H9 (cell line): Measurements from ENCODE around the gene SMC1B. TPM values are rescaled to one million over a fixed set of nuclear protein-coding genes. Genes with fewer than 3 reads are reported as not detected.

Experiments used
- DNase-seq: peaks from one replicate; pipeline ENCODE4 v3.0.0-alpha.2; 2017
- H2AFZ ChIP-seq: one replicate; pipeline ENCODE4 v1.6.1; 2013; ENCODE audit warnings: mild to moderate bottlenecking, low read length, control low read depth, moderate library complexity
- H2AK5ac ChIP-seq: 2 replicates; pipeline ENCODE4 v1.6.1; 2013; ENCODE audit warnings: low read length, control low read depth, mixed read lengths; ENCODE audit not compliant: insufficient read length
- H2BK120ac ChIP-seq: one replicate; pipeline ENCODE4 v1.6.1; 2013; ENCODE audit warnings: low read depth, mild to moderate bottlenecking, low read length, control low read depth, inconsistent platforms; ENCODE audit not compliant: poor library complexity, severe bottlenecking
- H2BK12ac ChIP-seq: 2 replicates; pipeline ENCODE4 v1.6.1; 2013; ENCODE audit warnings: low read length, control low read depth, mixed read lengths, low read depth; ENCODE audit not compliant: insufficient read length
- H2BK15ac ChIP-seq: 2 replicates; pipeline ENCODE4 v1.6.1; 2013; ENCODE audit warnings: low read depth, low read length, control low read depth
- H2BK20ac ChIP-seq: one replicate; pipeline ENCODE4 v1.6.1; 2013; ENCODE audit warnings: low read depth, mild to moderate bottlenecking, low read length, control low read depth, inconsistent platforms; ENCODE audit not compliant: poor library complexity, severe bottlenecking
- H2BK5ac ChIP-seq: 2 replicates; pipeline ENCODE4 v1.6.1; 2013; ENCODE audit warnings: low read length, control low read depth, mixed read lengths; ENCODE audit not compliant: insufficient read length
- H3K14ac ChIP-seq: 2 replicates; pipeline ENCODE4 v1.6.1; 2013; ENCODE audit warnings: low read length, control low read depth; ENCODE audit not compliant: insufficient read depth
- H3K18ac ChIP-seq: 2 replicates; pipeline ENCODE4 v1.6.1; 2013; ENCODE audit warnings: low read depth, mild to moderate bottlenecking, mixed read lengths, low read length, control low read depth; ENCODE audit not compliant: insufficient read length
- H3K23ac ChIP-seq: 2 replicates; pipeline ENCODE4 v1.6.1; 2013; ENCODE audit warnings: low read length, control low read depth, mixed read lengths, low read depth; ENCODE audit not compliant: insufficient read length
- H3K23me2 ChIP-seq: 2 replicates; pipeline ENCODE4 v1.6.1; 2013; ENCODE audit warnings: low read depth, mild to moderate bottlenecking, mixed read lengths, low read length, control low read depth; ENCODE audit not compliant: insufficient read length, poor library complexity, severe bottlenecking
- H3K27ac ChIP-seq: 2 replicates; pipeline ENCODE4 v1.5.1; 2013; ENCODE audit warnings: low read length, control low read depth, mixed read lengths, low read depth; ENCODE audit not compliant: insufficient read length
- H3K27me3 ChIP-seq: 2 replicates; pipeline ENCODE4 v1.6.1; 2013; ENCODE audit warnings: low read length, control low read depth, inconsistent platforms; ENCODE audit not compliant: insufficient read depth
- H3K4ac ChIP-seq: 2 replicates; pipeline ENCODE4 v1.6.1; 2013; ENCODE audit warnings: low read depth, mild to moderate bottlenecking, control low read depth, inconsistent platforms, low read length, moderate library complexity
- H3K4me1 ChIP-seq: 2 replicates; pipeline ENCODE4 v1.6.1; 2013; ENCODE audit warnings: low read length, control low read depth, inconsistent platforms; ENCODE audit not compliant: insufficient read depth
- H3K4me2 ChIP-seq: 2 replicates; pipeline ENCODE4 v1.6.1; 2013; ENCODE audit warnings: low read length, control low read depth, mixed read lengths; ENCODE audit not compliant: insufficient read length, insufficient read depth
- H3K56ac ChIP-seq: 2 replicates; pipeline ENCODE4 v1.6.1; 2013; ENCODE audit warnings: low read depth, mild to moderate bottlenecking, mixed read lengths, low read length, control low read depth; ENCODE audit not compliant: insufficient read length
- H3K79me1 ChIP-seq: 2 replicates; pipeline ENCODE4 v1.6.1; 2013; ENCODE audit warnings: low read depth, mild to moderate bottlenecking, moderate library complexity, low read length, control low read depth, inconsistent platforms; ENCODE audit not compliant: insufficient read depth, poor library complexity, severe bottlenecking
- H3K79me2 ChIP-seq: 2 replicates; pipeline ENCODE4 v1.6.1; 2013; ENCODE audit warnings: low read length, control low read depth, inconsistent platforms; ENCODE audit not compliant: insufficient read depth
- H3K9ac ChIP-seq: 2 replicates; pipeline ENCODE4 v1.6.1; 2013; ENCODE audit warnings: low read length, control low read depth, mixed read lengths; ENCODE audit not compliant: insufficient read length; ENCODE audit errors: extremely low read depth
- H3K9me3 ChIP-seq: one replicate; pipeline ENCODE4 v1.6.1; 2013; ENCODE audit warnings: low read depth, low read length, inconsistent platforms; ENCODE audit not compliant: control insufficient read depth
- H3T11ph ChIP-seq: one replicate; pipeline ENCODE4 v1.6.1; 2013; ENCODE audit warnings: mild to moderate bottlenecking, low read length, control low read depth, inconsistent platforms
- H4K20me1 ChIP-seq: one replicate; pipeline ENCODE4 v1.6.1; 2013; ENCODE audit not compliant: control insufficient read depth, insufficient read length, insufficient read depth
- H4K5ac ChIP-seq: 2 replicates; pipeline ENCODE4 v1.6.1; 2013; ENCODE audit warnings: low read depth, mild to moderate bottlenecking, mixed read lengths, low read length, control low read depth; ENCODE audit not compliant: insufficient read length
- H4K8ac ChIP-seq: replicated peaks from 2 replicates; pipeline ENCODE4 v1.6.1; 2013; ENCODE audit warnings: low read length, control low read depth, mixed read lengths, low read depth; ENCODE audit not compliant: insufficient read length
- H4K91ac ChIP-seq: 2 replicates; pipeline ENCODE4 v1.6.1; 2013; ENCODE audit warnings: low read depth, mild to moderate bottlenecking, moderate library complexity, mixed read lengths, low read length, control low read depth; ENCODE audit not compliant: insufficient read length
- H3K27ac Mint-ChIP-seq, 3 experiments: 2 replicates in 2 of 3; 3 replicates in 1 of 3; pipeline ENCODE4 v1.8.0; 2020 to 2021; ENCODE audit warnings: mixed read lengths in 3 of 3, mild to moderate bottlenecking in 1 of 3, moderate library complexity in 1 of 3
- H3K27me3 Mint-ChIP-seq: 2 replicates; pipeline ENCODE4 v1.8.0; 2021; ENCODE audit warnings: low read depth, mild to moderate bottlenecking, moderate library complexity, mixed read lengths
- H3K36me3 Mint-ChIP-seq, 3 experiments: 2 replicates in 2 of 3; 3 replicates in 1 of 3; pipeline ENCODE4 v1.8.0; 2020 to 2021; ENCODE audit warnings: low read depth in 3 of 3, mixed read lengths in 3 of 3; ENCODE audit not compliant: insufficient read depth in 1 of 3
- H3K4me1 Mint-ChIP-seq, 2 experiments: 2 replicates each; pipeline ENCODE4 v1.8.0; 2020; ENCODE audit warnings: mixed read lengths in 2 of 2
- H3K4me3 Mint-ChIP-seq, 2 experiments: 2 replicates in 1 of 2; 3 replicates in 1 of 2; pipeline ENCODE4 v1.8.0; 2020 to 2021; ENCODE audit warnings: mild to moderate bottlenecking in 2 of 2, mixed read lengths in 2 of 2, moderate library complexity in 1 of 2
- H3K9me3 Mint-ChIP-seq, 2 experiments: 2 replicates in 1 of 2; 3 replicates in 1 of 2; pipeline ENCODE4 v1.8.0; 2020; ENCODE audit warnings: mild to moderate bottlenecking in 2 of 2, mixed read lengths in 2 of 2, moderate library complexity in 1 of 2
- WGBS: extraction: QIAGEN DNeasy Blood & Tissue Kit; methylation state at CpG from one replicate; pipeline ENCODE4 v1.1.7; 2013; ENCODE audit warnings: missing lambda C conversion rate, low lambda C conversion rate, mixed read lengths; ENCODE audit not compliant: insufficient read length; ENCODE audit errors: extremely low coverage; 5-methylcytosine and 5-hydroxymethylcytosine counted together
- total RNA-seq: library from RNA; stranded (reverse); gene quantifications from 2 replicates; pipeline ENCODE4 v1.2.1, GENCODE V29; 2021
- TF ChIP-seq, protein P1 (sequence below): fragments of 200-600 bp; sonication (generic); conservative IDR thresholded peaks from 3 replicates; pipeline ENCODE4 v1.8.0; 2021; ENCODE audit warnings: antibody characterized with exemption, mild to moderate bottlenecking

The SMC1B gene
- total RNA-seq, 1 experiment from 2014 or later = not detected

DNA sequence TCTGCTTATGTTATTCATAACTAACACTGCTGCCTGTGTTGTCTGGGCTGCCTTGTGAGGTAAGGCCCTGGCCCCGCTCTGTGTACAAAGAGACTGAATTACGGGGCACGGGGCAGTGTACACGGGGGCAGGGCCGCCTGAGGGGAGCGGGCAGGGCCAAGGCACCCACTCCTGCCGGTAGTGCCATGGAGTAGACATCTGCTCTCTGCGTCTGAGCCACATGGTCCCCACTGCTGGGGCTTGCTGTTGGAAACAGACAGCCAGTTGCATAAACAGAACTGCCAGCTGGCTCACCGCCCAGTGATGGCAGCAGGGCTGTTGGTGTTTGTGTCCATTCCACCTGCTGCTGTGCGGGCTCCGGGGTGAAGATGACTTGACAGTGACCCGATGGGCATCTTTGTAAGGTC is 83.9 kb downstream of the SMC1B start:
- peaks cover 12 to 70% (median 61%) of the 10 kb centered on the region in 3 experiments; a peak in 6 of 7 replicates for H3K36me3 Mint-ChIP-seq
- Histone ChIP-seq H3K18ac (no peak overlapping the region), H2BK15ac (no peak overlapping the region), H3K79me2 (no peaks in the 10 kb centered on the region), H3K23ac (no peak overlapping the region), H3K79me1 (no peaks in the 10 kb centered on the region), H2AFZ (no peak overlapping the region), H4K20me1 (no peaks in the 10 kb centered on the region), H4K91ac (no peak overlapping the region), H3K14ac (no peak overlapping the region), H4K8ac (no peak overlapping the region), H4K5ac (no peak overlapping the region), H2BK5ac (no peak overlapping the region), H3K9me3 (no peaks in the 10 kb centered on the region), H3K9ac (no peak overlapping the region), H3K27ac (no peak overlapping the region), H3K23me2 (no peaks in the 10 kb centered on the region), H2AK5ac (no peak overlapping the region), H3K4me2 (no peak overlapping the region), H3T11ph (no peak overlapping the region), H2BK12ac (no peak overlapping the region), H3K27me3 (no peaks in the 10 kb centered on the region), H2BK20ac (no peak overlapping the region), H3K4ac (no peak overlapping the region), H3K56ac (no peak overlapping the region), H3K4me1 (no peaks in the 10 kb centered on the region), H2BK120ac (no peak overlapping the region)
- no peak for DNase-seq
- WGBS = no CpG with 5 or more reads among the region's 12 CpGs
- no peak overlapping the region for H3K4me3 Mint-ChIP-seq
- H3K9me3 Mint-ChIP-seq = no peaks in the 10 kb centered on the region
- no peaks in the 10 kb centered on the region for H3K4me1 Mint-ChIP-seq
- TF ChIP-seq, protein P1, sequence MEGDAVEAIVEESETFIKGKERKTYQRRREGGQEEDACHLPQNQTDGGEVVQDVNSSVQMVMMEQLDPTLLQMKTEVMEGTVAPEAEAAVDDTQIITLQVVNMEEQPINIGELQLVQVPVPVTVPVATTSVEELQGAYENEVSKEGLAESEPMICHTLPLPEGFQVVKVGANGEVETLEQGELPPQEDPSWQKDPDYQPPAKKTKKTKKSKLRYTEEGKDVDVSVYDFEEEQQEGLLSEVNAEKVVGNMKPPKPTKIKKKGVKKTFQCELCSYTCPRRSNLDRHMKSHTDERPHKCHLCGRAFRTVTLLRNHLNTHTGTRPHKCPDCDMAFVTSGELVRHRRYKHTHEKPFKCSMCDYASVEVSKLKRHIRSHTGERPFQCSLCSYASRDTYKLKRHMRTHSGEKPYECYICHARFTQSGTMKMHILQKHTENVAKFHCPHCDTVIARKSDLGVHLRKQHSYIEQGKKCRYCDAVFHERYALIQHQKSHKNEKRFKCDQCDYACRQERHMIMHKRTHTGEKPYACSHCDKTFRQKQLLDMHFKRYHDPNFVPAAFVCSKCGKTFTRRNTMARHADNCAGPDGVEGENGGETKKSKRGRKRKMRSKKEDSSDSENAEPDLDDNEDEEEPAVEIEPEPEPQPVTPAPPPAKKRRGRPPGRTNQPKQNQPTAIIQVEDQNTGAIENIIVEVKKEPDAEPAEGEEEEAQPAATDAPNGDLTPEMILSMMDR = no peak
- H3K27ac Mint-ChIP-seq = no peak overlapping the region
- H3K27me3 Mint-ChIP-seq = no peaks in the 10 kb centered on the region
